ENCODE results near the gene SPDYA.

SPDYA gene

GRCh38 chr2:28824870-28825269, 14.2 kb downstream of the SPDYA start:
- TF ChIP-seq, protein P1, sequence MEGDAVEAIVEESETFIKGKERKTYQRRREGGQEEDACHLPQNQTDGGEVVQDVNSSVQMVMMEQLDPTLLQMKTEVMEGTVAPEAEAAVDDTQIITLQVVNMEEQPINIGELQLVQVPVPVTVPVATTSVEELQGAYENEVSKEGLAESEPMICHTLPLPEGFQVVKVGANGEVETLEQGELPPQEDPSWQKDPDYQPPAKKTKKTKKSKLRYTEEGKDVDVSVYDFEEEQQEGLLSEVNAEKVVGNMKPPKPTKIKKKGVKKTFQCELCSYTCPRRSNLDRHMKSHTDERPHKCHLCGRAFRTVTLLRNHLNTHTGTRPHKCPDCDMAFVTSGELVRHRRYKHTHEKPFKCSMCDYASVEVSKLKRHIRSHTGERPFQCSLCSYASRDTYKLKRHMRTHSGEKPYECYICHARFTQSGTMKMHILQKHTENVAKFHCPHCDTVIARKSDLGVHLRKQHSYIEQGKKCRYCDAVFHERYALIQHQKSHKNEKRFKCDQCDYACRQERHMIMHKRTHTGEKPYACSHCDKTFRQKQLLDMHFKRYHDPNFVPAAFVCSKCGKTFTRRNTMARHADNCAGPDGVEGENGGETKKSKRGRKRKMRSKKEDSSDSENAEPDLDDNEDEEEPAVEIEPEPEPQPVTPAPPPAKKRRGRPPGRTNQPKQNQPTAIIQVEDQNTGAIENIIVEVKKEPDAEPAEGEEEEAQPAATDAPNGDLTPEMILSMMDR (IDR thresholded peaks at IDR 0.05; ENCODE audit: low read depth, low read length): no peak
- no peak for DNase-seq (ENCODE audit: extremely low read depth, low read depth)

GRCh38 chr2:28828382-28828781, 17.7 kb downstream of the SPDYA start:
- no peak for DNase-seq (ENCODE audit: extremely low read depth, low read depth)
- TF ChIP-seq, protein P1 (IDR thresholded peaks at IDR 0.05; ENCODE audit: low read depth, low read length): no peak

DNA sequence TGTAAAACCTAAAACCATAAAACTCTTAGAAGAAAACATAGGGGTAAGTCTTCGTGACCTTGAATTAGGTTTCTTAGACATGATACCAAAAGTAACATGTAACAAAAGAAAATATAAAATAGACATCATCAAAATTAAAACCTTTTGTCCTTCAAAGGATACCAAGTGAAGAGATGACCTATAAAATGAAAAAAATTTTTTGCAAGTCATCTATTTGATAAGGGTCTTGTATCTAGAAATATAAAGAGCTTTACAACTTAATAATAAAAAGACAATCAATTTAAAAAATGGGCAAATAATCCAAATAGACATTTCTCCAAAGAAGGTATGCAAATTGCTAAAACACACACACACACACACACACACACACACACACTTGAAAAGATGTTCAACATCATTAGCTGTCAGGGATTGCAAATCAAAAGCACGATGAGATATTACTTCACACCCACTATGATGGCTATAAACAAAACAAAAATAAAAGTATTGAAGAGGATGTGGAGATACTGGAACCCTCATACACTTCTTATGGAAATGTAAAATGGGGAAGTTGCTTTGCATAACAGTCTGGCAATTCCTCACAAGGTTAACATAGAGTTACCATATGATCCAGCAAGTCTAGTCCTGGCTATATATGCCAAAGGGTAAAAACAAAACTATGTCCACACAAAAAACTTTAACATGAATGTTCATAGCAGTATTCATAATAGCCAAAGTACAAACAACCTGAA, 23.3 kb downstream of the SPDYA start:
- TF ChIP-seq, protein P1 (IDR thresholded peaks at IDR 0.05; ENCODE audit: low read depth, low read length): no peak
- no peak for DNase-seq (ENCODE audit: extremely low read depth, low read depth)

DNA sequence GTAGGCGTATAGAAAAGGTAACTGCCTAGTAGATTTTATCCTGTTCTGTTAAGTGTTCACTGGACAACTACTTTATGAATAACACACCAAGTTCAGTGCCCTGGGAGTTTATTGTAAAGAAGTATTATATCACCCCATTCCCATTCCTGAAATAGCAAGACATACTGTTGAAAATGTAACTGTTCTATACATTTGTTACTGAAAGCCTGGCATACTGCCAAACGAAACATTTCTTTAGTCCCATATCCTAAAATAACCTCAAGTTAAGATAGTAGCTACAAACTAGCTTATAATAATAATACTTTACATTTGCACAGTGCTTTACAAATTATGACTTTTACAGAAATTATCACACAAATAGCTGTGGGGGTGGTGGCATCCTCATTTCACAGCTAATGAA, 25.1 kb downstream of the SPDYA start:
- no peak for DNase-seq (ENCODE audit: extremely low read depth, low read depth)

DNA sequence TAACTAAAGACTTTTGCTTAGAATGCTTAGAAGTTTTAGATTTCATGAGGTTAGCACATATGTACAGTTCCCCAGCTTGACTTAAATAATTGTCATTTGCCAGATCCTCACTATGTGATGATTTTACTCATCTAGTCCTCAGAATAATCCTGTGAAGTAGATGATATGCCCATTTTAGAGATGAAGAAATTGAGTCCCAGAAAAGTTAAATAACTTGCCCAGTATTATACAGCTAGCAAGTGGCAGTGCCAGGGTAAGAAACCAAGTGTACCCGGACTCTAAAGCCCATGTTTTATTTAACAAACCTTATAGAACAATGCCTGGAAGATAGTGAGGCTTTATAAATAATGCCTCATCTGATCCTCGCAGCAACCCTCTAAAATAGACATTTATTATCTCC, 28.3 kb downstream of the SPDYA start:
- TF ChIP-seq, protein P1 (IDR thresholded peaks at IDR 0.05; ENCODE audit: low read depth, low read length): no peak
- no peak for DNase-seq (ENCODE audit: extremely low read depth, low read depth)

More for the DNA sequence above, 25.1 kb downstream of the SPDYA start:
- TF ChIP-seq, protein P1 (IDR thresholded peaks at IDR 0.05; ENCODE audit: low read depth, low read length): no peak

DNA sequence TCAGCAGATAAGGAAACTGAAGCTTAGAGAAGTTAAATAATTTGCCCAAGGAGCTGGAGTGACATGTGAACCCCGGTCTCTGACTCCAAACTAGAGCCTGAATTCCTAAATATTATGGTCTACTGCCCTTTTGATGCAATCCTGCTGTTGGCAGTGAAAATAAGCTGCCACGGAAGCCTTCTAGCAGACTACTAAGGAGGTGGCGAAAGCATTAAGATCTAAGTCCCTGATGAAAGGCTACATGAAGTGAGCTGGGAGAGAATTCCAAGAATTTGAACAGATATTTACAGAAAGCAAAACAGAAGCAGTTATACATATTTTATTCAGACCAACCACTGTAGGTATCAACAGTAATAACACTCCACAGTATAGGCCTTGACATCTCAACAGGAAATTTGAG, 31.4 kb downstream of the SPDYA start:
- no peak for DNase-seq (ENCODE audit: extremely low read depth, low read depth)
- TF ChIP-seq, protein P1 (IDR thresholded peaks at IDR 0.05; ENCODE audit: low read depth, low read length): no peak

DNA sequence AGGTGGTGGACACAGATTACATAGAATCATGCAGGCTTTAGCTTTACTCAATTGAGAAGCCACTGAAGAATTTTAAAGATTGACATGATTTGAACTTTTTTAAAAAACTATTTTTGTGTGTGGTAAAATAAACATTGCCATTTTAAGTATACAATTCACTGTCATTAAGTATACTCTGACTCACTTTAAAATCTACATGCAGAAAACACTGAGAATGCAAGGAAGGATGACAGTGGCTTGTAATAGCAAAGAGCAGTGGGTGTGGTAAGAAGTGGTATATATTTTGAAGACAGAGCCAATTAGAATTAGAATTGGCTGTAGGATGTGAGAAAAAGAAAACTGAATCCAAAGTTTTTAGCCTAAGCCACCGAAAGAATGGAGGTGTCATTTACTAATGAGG, 44.6 kb downstream of the SPDYA start:
- no peak for DNase-seq (ENCODE audit: extremely low read depth, low read depth)
- TF ChIP-seq, protein P1 (IDR thresholded peaks at IDR 0.05; ENCODE audit: low read depth, low read length): no peak
